Fibroblast of skin of left biceps (primary cell): ENCODE measurements around the gene CGAS.
"Not testable (repeated sequence)": the region's sequence is repeated elsewhere in the genome, so short reads cannot be mapped to it uniquely, and the experiment has no call there.

Experiments used
- DNase-seq, 2 experiments: peaks; one replicate each; pipeline ENCODE4 v3.0.0-alpha.2; 2013; ENCODE audit warnings: low read depth in 2 of 2

Gene CGAS

GRCh38 chr6:73395875-73396274 is 56.2 kb downstream of the CGAS start:
- DNase-seq, result no peak

- peak in 1 of 2 experiments; percentile 0 for DNase-seq
Observed at GRCh38 chr6:73394577-73395354, 57.3 kb downstream of the CGAS start, which contains the start of gene DDX43. DDX43 (plus strand) TSS chr6:73394828; CDS start chr6:73394906, 78 bp downstream.

- no peak for DNase-seq
Observed at GRCh38 chr6:73393278-73393677, 58.8 kb downstream of the CGAS start.

- DNase-seq, result not testable (repeated sequence)
Observed at GRCh38 chr6:73392188-73392587, 59.9 kb downstream of the CGAS start.

- DNase-seq, result no peak
Observed at GRCh38 chr6:73391675-73392074, 60.4 kb downstream of the CGAS start.

- DNase-seq, result no peak
Observed at GRCh38 chr6:73389854-73390253, 62.2 kb downstream of the CGAS start.

GRCh38 chr6:73388800-73389512 is 63.1 kb downstream of the CGAS start:
- peak; percentile 12 to 15 for DNase-seq

GRCh38 chr6:73388433-73388799 is 63.7 kb downstream of the CGAS start:
- no peak for DNase-seq

GRCh38 chr6:73382462-73383113 is 69.5 kb downstream of the CGAS start:
- no peak for DNase-seq

- DNase-seq, result not testable (repeated sequence)
Observed at GRCh38 chr6:73381531-73381930, 70.6 kb downstream of the CGAS start.

- no peak for DNase-seq
Observed at GRCh38 chr6:73377225-73377624, 74.9 kb downstream of the CGAS start.

GRCh38 chr6:73375216-73375615 is 76.9 kb downstream of the CGAS start:
- no peak for DNase-seq
